HG02610 (cell line): ENCODE measurements around the gene NLGN3.
A peak's percentile ranks its signal among the peaks of the same experiment; 100 is the strongest.

Experiments
- ATAC-seq: cut with Tn5 transposase; IDR thresholded peaks from one replicate; pipeline ENCODE4 v1.9.1; 2021; ENCODE audit warnings: mild to moderate bottlenecking, moderate library complexity; ENCODE audit not compliant: unreplicated experiment

NLGN3 gene

GRCh38 chrX:71118032-71118984 is 26.3 kb upstream of the NLGN3 start, which contains the start of gene MED12:
MED12 (plus strand) TSS chrX:71118596; CDS start chrX:71118755, 159 bp downstream.
- peak; percentile 97 for ATAC-seq

DNA sequence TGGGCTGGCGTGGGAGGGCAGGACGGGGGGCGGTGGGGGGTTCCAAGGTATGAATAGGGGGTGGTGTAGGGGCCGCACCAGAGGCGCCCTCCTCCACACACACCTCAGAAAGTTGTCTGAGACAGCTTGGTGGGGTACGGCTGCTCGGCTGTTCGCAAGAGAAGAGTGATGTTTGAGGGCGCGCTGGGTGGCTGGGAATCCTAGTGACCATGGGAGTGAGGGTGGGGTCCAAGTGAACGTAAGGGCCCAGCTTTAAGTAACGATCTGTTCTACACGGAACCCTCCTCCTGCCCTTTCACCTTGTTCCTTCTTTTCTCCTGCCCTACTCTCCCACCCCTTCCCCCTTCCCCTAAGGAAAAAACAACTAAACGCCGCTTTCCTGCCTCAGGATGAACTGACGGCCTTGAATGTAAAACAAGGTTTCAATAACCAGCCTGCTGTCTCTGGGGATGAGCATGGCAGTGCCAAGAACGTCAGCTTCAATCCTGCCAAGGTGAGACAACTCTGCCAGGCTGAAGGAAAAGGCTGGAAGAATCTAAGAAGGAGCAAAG is 25.6 kb upstream of the NLGN3 start:
- ATAC-seq: no peak

GRCh38 chrX:71128166-71128833 is 16.3 kb upstream of the NLGN3 start:
- ATAC-seq: no peak

GRCh38 chrX:71128915-71129765 is 15.5 kb upstream of the NLGN3 start:
- ATAC-seq: no peak

DNA sequence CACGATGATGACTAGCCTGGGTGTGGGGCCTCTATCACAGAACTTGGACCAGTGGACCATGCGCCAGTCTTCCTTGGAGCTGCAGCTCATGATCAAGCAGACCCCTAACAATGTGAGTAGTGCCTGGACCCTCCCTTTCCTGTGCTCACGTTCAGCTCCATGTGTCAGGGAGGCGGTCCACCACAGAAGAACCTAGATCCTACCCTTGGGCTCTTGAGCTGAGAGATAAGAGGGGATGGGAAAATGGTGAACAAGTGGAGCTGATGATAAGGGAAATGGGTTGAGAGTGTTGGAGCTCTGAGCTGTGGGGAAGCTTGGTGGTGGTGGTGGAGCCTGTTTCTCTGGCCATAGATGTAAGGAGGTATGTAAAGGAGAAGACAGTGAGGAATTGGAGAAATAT is 13.1 kb upstream of the NLGN3 start:
- no peak for ATAC-seq

DNA sequence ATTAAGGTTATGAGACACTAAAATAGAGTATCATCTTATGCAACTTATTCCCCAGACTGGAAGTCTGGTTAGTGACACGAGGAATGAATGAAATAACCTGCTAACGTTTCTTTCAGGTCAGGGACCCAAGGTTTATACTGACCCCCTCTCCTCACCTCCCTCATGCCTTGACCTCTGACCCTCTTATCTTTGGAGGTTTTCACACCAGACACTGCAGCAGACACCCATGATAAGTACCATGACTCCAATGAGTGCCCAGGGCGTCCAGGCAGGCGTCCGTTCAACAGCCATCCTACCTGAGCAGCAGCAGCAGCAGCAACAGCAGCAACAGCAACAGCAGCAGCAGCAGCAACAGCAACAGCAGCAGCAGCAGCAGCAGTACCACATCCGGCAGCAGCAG is 4.2 kb upstream of the NLGN3 start:
- no peak for ATAC-seq

- ATAC-seq: no peak
Measured at GRCh38 chrX:71143508-71143907, 1.1 kb upstream of the NLGN3 start.

DNA sequence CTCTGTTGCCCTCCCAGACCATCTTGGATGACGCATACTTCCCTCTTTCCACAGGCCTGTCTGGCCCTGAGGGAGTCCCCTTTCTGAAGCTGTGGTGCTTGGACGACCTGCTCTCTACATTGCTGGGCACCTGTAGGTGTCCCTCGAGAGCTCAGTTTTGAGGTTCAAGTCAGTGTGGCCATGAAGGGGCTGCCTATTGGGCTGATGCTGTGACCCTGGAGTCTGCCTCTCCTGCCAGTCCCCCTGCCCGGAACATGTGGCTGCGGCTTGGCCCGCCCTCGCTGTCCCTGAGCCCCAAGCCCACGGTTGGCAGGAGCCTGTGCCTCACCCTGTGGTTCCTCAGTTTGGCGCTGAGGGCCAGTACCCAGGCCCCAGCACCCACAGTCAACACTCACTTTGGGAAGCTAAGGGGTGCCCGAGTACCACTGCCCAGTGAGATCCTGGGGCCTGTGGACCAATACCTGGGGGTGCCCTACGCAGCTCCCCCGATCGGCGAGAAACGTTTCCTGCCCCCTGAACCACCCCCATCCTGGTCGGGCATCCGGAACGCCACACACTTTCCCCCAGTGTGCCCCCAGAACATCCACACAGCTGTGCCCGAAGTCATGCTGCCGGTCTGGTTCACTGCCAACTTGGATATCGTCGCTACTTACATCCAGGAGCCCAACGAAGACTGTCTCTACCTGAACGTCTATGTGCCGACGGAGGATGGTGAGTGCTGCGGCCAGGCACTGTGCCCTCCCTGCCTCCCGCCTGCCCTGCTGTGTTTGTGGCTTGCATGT is 3.0 kb downstream of the NLGN3 start:
- no peak for ATAC-seq

- no peak for ATAC-seq
Measured at GRCh38 chrX:71148278-71148663, 3.6 kb downstream of the NLGN3 start.

GRCh38 chrX:71151366-71151765 is 6.7 kb downstream of the NLGN3 start:
- no peak for ATAC-seq

DNA sequence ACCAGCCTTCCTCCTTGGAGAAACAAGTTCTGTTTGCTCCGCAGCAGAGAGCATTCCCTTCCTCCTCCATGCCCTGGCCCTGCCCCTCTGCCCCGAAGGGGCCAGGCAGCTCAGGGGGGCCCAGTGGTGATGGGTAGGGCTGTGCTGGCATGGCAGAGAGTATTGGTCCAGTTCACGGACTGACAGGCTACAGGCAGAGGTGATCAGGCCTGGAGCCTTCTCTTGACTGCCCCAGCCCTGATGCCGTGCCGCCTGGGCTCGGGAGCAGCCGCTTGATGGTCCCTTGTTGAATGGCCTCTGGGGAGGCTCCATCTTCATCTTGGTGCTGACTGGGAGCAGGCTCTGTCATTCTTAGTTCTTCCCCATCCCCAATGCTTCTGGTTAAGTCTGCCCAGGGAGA is 9.6 kb downstream of the NLGN3 start:
- no peak for ATAC-seq

- ATAC-seq: no peak
Measured at GRCh38 chrX:71154641-71155040, 10.0 kb downstream of the NLGN3 start.

DNA sequence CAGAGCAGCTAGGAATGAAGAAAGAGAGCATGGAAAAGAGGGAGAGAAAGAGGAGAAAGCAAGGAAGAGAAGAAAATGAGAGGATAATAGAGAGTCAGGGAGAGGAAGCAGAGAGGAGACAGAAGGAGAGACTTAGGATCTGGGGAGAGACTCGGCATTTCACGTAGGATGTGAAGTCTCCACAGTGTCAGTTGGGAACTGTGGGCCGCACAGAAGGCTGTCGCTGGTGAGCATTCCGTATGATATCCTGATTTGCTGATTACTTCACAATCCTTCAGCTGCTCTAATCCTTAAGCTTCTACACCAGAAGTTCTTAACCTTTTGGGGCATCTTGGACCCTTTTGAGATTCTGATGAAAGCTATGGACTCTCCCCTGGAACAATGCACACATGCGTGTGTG is 14.0 kb downstream of the NLGN3 start:
- ATAC-seq: no peak

DNA sequence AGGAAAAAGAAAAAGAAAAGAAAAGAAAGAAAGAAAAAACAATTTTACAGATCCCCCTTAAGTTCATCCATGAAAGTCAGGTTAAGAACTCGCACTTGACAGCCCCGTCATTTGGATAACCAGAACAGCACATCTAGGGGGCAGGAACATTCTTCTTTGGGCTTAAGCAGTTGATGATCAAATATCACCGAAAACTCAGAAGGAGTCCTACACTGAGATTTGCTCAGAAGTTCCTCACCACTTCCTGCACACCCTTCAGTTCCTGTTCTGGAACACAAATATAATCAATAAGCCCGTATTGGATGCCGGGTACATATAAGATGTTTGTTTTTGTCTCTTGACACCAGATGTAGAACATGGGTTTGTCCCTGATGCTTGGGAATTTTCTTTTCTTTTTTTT is 14.7 kb downstream of the NLGN3 start:
- no peak for ATAC-seq

- ATAC-seq: no peak
Measured at GRCh38 chrX:71160475-71160874, 15.8 kb downstream of the NLGN3 start.

- ATAC-seq: no peak
Measured at GRCh38 chrX:71162981-71163380, 18.3 kb downstream of the NLGN3 start.

- no peak for ATAC-seq
Measured at GRCh38 chrX:71164071-71164470, 19.4 kb downstream of the NLGN3 start.

- no peak for ATAC-seq
Measured at GRCh38 chrX:71166461-71166860, 21.8 kb downstream of the NLGN3 start.

DNA sequence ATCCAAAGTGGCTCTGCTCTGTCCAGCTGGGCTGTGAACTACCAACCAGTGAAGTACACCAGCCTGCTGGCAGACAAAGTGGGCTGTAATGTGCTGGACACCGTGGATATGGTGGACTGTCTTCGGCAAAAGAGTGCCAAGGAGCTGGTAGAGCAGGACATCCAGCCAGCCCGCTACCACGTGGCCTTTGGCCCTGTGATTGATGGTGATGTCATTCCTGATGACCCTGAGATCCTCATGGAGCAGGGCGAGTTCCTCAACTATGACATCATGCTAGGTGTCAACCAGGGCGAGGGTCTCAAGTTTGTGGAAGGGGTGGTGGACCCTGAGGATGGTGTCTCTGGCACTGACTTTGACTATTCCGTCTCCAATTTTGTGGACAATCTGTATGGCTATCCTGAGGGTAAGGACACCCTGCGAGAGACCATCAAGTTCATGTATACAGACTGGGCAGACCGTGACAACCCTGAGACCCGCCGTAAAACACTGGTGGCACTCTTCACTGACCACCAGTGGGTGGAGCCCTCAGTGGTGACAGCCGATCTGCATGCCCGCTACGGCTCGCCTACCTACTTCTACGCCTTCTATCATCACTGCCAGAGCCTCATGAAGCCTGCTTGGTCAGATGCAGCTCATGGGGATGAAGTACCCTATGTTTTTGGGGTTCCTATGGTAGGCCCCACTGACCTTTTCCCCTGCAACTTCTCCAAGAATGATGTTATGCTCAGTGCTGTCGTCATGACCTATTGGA is 22.6 kb downstream of the NLGN3 start:
- no peak for ATAC-seq
